GM18517 (cell line): ENCODE data around the gene KCNH4.
"Not testable (repeated sequence)": the region's sequence is repeated elsewhere in the genome, so short reads cannot be mapped to it uniquely, and the experiment has no call there.

Experiments used
- ATAC-seq: cut with Tn5 transposase; IDR thresholded peaks from one replicate; pipeline ENCODE4 v1.9.1; 2021; ENCODE audit warnings: mild to moderate bottlenecking, moderate library complexity; ENCODE audit not compliant: unreplicated experiment

The KCNH4 gene

DNA sequence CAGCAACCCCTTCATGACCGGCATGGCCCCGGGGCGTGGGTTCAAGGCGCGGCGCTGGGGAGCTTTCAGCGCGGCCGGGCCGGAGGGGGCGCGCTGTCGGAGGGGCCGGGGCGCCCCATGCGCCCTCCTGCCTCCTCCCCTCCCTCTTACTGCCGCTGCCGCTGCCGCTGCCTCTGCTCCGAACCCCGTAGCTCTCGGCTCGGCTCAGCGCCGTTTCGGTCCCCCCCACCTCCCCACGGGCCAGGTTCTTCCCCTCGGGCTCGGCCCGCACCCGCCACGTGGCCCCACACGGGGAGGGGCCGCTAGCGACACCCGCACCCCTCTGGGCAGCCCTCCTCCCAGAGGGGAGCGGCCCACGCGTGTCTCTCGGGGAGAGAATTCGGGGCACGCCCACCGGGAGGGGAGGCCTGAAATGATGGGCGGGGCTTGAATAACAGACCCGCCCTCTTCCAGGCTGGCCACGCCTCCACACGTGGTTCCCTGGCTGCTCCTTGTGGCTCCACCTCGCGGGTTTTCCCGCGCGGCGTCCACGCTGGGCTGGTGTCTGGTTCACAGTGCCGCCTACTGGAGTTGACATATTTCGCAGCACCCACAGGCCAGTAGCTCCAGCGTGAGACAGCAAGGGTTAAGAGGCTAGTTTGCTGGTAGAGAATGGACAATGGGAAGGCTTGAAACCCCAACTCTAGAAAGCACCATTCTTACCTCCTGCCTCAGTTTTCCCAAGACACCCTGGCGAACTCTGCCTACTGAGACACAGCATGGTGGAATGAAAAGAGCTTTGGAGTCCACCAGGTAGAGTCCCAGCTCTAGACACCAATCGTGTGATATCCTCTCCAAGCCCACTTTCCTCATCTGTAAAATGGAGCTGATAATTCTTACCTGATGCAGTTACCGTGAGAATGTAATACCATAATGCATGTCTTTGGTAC is at the start of gene KCNH4:
KCNH4 (minus strand) TSS at position 221 of the 929 bp plus-strand sequence; CDS start at position 24, 197 bp downstream.
- no peak for ATAC-seq

DNA sequence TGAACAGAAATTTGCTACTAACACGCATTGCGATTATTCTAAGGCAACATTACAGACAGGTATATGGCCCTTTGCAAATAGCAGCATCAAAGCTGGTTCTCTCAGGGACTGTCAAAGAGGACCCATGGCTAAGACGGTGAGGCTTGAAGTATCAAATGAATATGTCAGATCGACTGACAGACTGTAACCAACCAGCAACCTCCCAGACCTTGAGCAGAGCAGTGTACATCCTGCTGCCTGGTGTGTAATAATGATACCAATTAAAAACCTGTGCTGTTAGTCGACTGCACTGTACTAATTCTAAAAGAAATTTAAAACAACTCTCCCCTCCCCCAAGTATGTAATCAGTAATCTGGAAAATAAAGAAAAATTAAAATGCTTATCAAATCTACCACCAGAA is 49.3 kb upstream of the KCNH4 start:
- no peak for ATAC-seq

DNA sequence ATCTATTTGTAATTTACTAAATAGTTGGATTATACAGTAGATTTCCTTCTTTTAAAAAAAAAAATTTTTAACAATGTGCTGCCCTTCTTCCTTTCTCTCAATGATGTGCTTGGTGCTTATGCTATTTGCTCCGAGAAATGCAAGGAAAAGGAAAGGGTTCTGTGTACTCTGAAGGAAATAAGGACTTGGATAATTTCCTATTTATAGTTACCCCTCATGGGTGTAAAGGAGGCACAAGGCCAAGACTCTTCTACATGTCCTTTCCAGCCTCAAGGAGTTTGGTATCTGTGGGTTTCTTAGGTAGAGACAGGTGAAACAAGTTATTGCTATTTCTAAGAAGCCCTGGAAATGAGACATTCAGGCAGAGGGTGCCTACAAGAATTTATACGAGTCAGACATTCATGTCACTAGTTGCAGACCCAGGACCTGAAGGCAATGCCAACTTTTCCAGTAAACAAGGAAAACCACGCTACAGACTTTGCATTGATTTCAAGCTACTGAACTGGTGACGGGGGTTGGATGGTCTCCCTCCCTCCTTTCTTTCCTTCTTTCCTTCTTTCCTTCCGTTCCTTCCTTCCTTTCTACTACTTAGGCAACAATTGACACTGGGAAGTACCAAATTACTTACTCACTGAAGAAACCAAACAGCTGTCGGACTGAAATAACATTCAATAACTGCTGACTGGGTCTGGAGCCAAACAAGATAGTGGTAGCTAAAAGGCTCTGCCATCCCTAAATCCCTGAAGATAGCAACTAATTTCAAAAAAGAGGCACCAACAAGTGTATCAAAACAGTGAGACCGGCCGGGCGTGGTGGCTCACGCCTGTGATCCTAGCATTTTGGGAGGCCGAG is 47.1 kb upstream of the KCNH4 start:
- ATAC-seq, result no peak

DNA sequence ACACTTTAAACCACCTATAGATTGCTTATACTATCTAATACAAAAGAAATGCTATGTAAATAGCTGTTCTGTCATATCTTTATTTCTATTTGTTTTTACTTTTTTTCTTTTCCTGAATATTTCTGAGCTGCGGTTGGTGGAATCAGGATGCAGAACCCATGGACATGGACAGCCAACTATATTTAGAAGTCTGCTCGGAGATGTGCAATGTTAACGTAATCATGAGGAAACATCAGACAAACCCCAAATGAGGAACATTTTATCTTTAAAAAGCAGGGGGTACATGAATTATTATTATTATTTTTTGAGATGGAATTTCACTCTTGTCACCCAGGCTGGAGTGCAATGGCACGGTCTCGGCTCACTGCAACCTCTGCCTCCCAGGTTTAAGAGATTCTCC is 44.7 kb upstream of the KCNH4 start:
- ATAC-seq, result no peak

DNA sequence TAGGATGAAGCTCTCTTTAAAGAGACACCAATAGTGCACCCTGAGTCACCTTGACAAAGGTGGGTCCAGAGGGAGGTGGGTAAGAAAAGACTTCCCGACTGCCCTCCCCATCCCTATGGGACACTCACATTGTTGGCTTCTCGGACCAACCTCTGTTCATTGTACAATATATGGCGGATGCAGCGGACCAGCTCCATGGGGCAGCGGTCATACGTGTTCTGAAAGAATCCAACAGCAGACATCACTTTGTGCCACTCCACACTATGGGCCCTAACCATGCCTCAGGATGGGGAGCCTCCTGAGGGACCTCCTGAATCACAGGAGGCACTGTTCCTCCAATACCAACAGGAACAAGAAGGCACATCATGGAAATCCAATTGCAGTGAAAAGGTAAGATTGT is 43.7 kb upstream of the KCNH4 start:
- ATAC-seq, result no peak

DNA sequence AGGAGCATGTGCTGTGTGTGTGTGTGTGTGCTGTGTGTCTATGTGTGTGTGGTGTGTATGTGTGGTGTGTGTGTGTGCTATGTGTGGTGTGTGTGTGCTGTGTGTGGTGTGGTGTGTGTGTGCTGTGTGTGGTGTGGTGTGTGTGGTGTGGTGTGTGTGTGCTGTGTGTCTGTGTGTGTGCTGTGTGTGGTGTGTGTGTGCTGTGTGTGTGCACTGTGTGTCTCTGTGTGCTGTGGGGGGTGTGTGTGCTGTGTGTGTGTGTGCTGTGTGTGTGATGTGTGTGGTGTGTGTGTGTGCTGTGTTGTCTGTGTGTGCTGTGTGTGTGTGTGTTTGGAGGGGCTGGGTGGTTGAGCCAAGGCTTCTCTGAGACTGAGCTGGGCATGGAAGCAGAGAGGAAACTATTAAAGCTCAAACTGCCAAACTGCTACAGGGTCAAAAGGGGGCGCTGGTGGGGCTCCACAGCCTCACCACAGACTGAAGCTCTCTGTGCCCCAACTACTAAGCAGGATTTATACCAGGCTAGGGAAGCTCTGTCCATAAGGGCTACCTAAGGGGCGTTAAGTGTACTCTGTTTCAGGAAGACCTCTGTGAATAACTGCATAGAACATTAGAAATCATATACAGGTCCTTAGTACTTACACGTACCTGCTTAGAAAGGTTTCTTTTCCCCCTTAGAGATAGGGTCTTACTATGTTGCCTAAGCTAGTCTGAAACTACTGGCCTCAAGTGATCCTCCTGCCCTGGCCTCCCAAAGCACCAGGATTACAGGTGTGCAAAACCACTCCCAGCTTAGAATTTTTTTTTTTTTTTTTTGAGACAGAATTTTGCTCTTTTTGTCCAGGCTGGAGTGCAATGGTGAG is 41.2 kb upstream of the KCNH4 start:
- ATAC-seq, result no peak

DNA sequence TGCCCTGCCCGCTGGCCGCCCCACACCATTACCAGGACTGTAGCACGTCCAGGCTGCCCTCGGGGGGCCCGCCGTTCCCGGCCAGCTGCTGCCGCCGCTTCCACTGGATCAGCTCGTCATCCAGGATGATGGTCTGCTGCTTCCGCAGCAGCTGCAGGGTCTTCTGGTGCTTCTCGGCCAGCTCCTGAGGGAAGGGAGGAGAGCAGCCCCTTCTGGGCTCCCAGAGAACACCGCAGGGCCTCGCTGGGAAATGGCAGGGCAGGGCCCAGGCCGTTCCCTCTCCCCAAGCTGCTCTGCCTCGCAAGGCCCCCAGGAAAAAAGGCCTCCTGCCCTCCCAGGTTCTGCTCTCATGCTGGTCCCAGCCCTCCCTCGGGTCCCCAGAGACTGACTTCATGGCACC is 38.3 kb upstream of the KCNH4 start:
- ATAC-seq, result not testable (repeated sequence)

DNA sequence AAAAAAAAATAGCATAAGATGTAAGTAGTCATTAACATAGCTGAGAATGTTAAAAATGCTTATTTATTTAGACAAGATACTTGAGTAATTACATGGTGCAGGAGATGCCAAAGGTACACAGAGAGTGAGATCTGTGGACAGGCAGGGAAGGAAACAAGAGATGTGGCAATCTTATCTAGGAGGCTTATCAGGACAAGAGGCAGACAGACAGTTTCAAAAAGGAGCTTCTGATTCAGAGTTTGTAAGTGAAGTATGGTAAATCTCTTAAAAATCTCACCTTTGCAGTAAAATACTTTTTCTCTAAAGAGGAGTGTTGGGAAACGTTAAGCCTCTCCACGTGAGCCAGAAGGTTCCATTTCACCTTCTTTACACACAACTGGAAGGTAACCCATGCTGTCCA is 33.2 kb upstream of the KCNH4 start:
- no peak for ATAC-seq

DNA sequence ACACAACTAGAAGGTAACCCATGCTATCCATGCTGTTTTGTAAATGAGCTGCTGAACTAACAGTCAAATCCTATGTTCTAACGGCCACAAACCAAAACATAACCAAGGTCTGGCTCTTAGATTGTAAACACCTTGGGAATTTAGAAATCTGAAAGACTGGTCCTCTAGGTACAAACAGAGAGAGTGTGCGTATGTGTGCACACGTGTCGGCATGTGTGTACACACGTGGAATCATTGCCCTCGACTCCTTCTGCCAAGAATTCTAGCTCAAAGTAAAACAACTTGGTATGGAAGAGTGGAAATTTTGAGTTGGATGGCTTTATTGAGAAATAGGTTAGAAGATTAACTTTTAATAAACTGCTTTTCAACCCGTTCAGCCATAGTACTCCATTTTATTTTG is 31.4 kb upstream of the KCNH4 start:
- ATAC-seq, result no peak

DNA sequence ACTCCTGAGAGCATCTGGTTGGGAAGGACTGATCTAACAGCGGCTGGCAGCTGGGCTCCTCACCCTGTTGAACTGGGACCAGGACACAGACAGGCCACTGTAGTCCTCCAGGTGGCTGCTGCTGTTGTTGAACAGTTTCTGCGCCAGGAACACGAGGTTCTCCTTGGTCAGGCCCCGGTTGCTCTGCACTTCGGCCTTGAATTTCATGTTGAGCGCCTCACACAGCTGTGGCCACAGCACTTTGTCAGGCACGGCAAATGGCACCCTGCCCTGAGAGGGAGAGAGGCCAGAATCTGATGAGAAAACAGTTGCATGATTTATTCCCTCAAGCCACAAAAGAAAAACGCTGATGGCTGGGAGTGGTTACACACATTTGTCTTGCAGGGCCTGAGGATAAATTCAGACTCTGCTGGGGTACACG is 31.0 kb upstream of the KCNH4 start:
- ATAC-seq, result not testable (repeated sequence)

DNA sequence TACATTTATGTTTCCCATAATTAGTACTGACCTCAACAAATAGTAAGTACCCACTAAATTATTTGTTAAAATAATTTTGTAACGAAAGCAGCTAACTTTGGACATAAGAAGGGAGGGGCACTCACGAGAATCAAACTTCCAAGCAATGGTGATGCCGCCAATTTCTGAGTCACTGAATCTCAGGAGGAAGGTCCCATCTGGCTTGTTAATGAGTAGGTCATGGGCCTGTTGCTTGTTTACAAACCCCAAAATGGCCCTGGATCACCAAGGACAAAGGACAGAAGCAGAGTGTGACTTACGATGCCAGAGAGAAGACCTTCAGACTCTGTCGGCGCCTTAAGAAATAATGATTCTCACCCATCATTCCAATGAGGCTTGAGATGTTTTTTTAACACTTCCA is 29.1 kb upstream of the KCNH4 start:
- no peak for ATAC-seq

DNA sequence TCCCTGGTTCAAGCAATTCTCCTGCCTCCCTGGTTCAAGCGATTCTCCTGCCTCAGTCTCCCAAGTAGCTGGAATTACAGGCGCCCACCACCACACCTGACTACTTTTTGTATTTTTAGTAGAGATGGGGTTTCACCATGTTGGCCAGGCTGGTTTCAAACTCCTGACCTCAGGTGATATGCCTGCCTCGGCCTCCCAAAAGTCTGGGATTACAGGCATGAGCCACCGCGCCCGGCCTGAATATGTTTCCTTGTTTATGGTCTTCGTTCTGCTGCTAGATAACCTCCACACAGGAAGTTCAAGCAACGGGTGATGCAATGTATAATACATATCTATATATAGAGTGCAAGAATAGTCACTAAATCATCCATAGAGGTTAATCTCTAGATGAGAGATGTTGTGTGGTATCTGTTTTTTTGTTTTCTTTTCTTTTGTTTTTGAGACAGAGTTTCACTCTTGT is 25.2 kb upstream of the KCNH4 start:
- not testable (repeated sequence) for ATAC-seq

DNA sequence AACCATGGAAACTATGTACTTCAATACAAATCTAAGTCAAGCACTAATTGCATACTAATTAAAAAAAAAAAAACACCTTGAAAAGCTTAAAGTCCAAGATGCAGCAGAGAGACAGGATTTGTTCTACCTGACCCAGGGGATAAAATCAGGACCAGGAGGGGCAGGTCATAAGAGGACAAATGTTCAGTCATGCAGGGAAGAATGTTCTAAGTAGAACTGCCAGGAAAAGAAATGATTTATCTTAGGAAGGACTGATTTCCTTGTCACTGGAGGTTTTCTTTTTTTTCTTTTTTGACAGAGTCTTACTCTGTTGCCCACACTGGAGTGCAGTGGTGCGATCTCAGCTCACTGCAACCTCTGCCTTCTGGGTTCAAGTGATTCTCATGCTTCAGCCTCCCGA is 22.4 kb upstream of the KCNH4 start:
- ATAC-seq, result no peak

DNA sequence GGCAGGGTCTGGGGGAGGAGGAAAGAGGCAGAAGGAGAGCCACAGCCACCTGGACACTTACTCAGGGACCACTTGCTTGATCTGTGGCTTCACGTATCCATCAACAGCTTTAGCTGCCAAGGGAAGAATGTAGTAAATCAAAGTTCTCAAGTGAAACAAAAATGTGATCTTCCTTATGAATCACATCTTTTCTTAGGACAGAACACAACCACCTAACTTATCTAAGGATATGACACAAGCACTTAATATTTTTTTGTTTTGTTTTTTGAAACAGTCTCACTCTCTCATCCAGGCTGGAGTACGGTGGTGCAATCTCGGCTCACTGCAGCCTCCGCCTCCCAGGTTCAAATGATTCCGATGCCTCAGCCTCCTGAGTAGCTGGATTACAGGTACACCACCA is 21.8 kb upstream of the KCNH4 start:
- no peak for ATAC-seq

DNA sequence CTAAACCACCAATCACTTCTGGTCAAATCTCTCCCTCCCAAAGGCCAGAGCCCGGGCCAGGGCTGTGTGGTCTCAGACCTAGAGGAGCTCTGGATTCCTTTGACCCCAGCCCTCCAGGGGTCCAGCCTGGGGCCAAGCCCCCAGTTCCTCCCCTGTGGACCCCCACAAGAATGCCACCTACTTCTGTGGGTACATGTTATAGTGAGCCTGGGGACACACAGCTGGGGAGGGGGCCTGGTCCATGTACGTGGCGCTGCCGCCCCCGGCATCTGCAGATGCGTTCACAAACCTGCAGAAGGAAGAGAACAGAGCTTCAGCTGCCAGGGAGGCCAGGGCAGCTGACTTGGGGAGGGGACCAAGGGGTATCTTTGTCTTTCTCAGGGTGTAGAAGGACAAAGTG is 21.2 kb upstream of the KCNH4 start:
- ATAC-seq, result no peak

DNA sequence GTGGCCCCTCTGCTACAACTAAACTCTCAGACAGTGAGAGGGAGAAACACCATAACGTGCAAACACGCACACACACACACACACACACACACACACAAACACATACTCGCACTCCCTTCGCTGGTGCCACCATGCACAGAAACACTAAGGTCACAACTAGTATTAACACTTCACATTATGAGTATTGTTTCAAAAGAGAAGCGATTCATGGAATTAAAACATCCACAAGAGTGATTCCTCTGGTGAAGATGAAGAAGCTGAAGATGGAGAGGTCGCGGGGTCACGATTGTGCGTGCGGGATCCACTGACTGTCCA is 20.5 kb upstream of the KCNH4 start:
- ATAC-seq, result no peak

DNA sequence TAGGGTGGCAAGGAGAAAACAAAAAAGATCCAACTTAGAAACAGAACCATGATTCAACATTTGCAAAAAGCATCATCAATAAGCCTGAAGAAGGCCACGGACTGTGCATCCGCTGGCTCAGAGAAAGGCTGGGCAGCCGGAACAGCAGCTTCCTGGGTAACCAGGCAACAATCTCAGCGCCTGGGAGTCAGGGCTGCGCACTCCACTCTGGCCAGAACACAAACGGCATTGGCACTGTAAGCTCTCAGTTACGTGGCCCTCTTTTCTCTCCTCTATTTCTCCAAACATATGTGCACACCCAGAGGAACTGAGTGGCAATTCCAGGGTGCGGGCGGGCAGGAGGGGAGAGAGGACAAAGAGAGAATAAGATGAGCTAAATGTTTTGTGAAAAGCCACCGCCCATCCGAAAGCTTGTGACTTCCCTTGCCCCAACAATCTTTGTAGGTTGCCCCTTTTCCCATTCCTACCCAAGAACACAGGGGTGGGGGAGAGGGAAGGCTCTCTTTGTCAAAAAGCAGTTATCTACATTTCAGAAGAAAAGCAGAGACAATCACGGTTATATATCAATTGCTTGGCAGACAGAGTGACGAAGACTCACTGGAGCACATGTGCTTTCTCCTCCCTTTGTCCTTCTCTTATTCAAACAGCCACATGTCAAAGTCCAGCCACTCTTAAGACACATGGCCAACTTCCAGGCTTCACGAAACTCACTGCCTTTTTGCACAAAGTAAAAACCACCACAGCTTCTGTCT is 19.9 kb upstream of the KCNH4 start:
- ATAC-seq, result no peak

DNA sequence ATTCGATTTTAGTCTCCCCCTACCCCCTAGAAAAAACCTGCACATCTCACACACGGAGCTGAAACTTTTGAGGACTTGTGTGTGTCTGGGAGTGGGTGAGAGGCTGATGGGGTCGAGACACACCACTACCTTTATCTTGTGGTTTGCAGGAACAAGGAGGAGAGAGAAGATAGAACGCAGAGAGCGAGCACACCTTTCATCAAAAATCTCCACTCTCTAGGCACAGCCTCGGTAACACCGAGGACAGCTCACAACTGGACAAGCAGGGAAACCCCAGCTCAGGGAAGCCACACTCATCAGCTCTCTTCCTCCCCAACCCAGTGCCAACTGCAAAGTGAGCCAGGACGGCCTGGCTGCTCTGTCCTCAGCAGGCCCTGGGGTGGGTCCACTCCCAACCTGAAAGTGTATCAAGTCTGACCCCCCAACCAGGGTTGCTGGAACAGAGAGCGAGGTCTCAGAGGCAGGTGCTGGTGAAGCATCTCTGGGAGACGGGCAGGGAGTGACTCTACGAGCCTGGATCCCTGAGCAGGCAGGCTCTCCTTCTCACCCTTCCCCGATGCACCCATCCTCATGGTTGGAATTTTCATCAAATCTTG is 18.6 kb upstream of the KCNH4 start:
- no peak for ATAC-seq

DNA sequence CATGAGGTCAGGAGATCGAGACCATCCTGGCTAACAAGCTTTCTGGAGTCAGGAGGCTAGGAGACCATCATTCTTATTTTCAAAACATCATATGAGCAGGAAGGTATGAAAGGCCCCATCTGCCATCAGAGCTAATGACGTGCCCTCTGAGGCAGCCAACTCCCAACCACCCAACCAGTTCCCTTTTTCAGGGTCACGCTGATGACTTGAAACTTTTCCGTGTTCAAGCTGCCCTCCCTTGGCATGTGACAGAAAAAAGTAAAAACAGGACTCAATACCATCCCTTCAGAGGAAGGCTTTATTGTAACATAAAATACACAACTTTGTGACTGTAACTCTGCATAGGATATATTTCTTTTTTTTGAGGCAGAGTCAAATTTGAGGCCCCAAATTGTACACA is 18.0 kb upstream of the KCNH4 start:
- no peak for ATAC-seq
